BJ (cell line): ENCODE measurements around the gene MMP10. TPM values are rescaled to one million over a fixed set of nuclear protein-coding genes. Genes with fewer than 3 reads are reported as not detected.
A peak's percentile ranks its signal among the peaks of the same experiment; 100 is the strongest.

Experiments
- CTCF ChIA-PET: fragments of 350-600 bp; formaldehyde crosslinking; extraction: SDS; loops from one replicate; lab custom pipeline; 2021; ENCODE audit warnings: antibody characterized with exemption, inconsistent platforms; lab: Yijun Ruan, JAX
- POLR2A ChIA-PET: fragments of 300-600 bp; sonication (Branson Sonifier 250); formaldehyde crosslinking; extraction: SDS; loops from one replicate; lab custom pipeline; 2021; ENCODE audit warnings: antibody characterized with exemption; lab: Charles Lee
- DNase-seq: peaks from one replicate; pipeline ENCODE4 v3.0.0-alpha.2; 2011; ENCODE audit warnings: low read depth
- H3K27me3 ChIP-seq: 2 replicates; pipeline ENCODE4 v1.6.0; 2011; ENCODE audit warnings: low read length; ENCODE audit not compliant: control insufficient read depth, insufficient read depth
- H3K36me3 ChIP-seq: 2 replicates; pipeline ENCODE4 v1.5.1; 2011; ENCODE audit warnings: low read length; ENCODE audit not compliant: control insufficient read depth, insufficient read depth
- H3K4me3 ChIP-seq: 2 replicates; pipeline ENCODE4 v1.5.1; 2011; ENCODE audit warnings: low read depth, mild to moderate bottlenecking, control low read depth, low read length
- polyA plus RNA-seq: library from polyadenylated mRNA; depleted of rRNA; stranded (reverse); fragments of >200 nt; gene quantifications from 2 replicates; pipeline ENCODE4 v1.2.3, GENCODE V29; 2011
- TF ChIP-seq, protein P1 (sequence below): IDR thresholded peaks from 2 replicates; pipeline ENCODE4 v1.5.1; 2011; ENCODE audit warnings: low read depth, mild to moderate bottlenecking, control low read depth, inconsistent platforms, low read length, moderate library complexity; ENCODE audit not compliant: insufficient read depth

Gene MMP10
- polyA plus RNA-seq, 1 experiment, result 0.16 TPM

DNA sequence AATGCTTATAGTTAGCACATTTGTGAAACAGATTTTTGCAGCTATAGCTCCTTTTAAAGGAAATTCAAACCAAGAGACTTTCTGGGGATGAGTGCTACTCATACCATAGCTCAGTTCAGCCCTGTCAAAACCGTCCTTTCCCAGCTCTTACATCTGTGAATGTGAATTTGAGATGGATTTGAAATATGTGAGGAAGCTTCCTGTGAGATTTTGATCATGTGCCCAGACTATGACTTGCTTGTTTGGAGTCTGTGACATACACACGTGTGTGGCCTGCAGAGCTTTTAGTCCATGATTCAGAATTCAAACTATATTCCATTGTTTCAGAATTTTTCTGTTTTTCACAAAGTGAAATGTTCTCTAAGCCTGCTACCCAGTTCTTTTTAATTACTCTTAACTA is 21.9 kb upstream of the MMP10 start:
- ChIA-PET POLR2A (interaction anchor here (0.6 kb wide), 1 partner anchor 169 kb away, joined by 3 read pairs; no protein-coding TSS in a partner anchor), CTCF (interaction anchor here (0.7 to 1.9 kb wide), 4 partner anchors 22 to 118 kb away, joined by 3 to 5 read pairs (median 3); partner anchors contain the start of gene MMP3)
- H3K4me3 ChIP-seq, result no peak overlapping the region
- H3K27me3 ChIP-seq, result no peaks in the 10 kb centered on the region
- peak; percentile 86 for DNase-seq
- no peaks in the 10 kb centered on the region for H3K36me3 ChIP-seq
- TF ChIP-seq, protein P1, sequence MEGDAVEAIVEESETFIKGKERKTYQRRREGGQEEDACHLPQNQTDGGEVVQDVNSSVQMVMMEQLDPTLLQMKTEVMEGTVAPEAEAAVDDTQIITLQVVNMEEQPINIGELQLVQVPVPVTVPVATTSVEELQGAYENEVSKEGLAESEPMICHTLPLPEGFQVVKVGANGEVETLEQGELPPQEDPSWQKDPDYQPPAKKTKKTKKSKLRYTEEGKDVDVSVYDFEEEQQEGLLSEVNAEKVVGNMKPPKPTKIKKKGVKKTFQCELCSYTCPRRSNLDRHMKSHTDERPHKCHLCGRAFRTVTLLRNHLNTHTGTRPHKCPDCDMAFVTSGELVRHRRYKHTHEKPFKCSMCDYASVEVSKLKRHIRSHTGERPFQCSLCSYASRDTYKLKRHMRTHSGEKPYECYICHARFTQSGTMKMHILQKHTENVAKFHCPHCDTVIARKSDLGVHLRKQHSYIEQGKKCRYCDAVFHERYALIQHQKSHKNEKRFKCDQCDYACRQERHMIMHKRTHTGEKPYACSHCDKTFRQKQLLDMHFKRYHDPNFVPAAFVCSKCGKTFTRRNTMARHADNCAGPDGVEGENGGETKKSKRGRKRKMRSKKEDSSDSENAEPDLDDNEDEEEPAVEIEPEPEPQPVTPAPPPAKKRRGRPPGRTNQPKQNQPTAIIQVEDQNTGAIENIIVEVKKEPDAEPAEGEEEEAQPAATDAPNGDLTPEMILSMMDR, result no peak

DNA sequence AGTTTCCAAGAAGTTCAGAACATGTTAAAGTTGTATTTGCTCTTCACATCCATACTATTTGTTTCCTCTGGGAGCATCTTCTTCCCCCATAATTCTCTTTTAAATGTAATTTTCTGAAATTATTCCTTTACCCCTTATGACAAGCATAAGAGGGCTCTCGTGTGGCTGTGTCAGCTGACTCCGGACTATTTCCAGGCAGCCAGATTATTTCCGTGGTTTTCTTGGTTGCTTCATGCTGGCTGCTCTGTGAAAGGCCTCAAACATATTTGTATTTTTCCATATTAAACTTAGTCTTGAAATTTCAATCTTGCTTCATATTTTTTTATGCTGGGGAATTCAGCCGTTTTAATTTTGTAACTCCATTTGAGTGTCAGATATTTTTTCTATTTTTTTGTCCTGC is 20.3 kb upstream of the MMP10 start:
- ChIA-PET POLR2A (no interaction called here), CTCF (interaction anchor here (0.6 to 0.9 kb wide), 2 partner anchors 20 to 52 kb away, joined by 3 to 4 read pairs; partner anchors contain the start of gene MMP10)
- Histone ChIP-seq H3K27me3 (no peaks in the 10 kb centered on the region), H3K36me3 (no peaks in the 10 kb centered on the region), H3K4me3 (no peak overlapping the region)
- TF ChIP-seq, protein P1, result no peak
- no peak for DNase-seq

DNA sequence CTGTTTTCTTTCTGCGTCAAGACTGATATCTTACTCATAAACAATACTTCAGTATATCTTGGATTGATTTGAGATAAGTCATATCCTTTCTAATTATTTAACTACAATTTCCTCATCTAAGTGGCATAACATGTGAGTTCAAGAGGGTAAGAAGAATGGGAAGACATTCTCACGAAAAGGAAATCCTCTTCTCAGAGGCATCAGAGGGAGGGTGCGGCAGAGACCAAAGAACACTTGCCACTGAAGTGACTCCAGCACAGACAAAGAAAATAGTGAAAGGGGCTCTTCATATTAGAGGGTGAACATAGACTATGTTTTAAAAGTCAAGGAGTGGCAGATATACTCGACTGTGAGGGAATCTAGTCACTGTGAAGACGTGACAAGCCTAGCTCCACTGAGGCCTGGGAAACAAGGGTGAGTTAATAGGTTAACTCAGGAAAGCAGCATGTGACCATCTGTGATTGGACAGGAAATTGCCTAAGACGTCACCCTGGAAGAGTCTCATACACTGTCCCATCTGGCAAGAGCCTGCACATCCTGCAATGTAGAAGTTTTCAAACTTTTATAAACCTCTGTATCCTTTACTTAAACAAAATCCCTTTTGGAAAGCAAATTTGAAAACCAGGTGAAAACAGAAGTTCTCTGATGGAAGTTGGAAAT is 19.4 kb upstream of the MMP10 start:
- ChIA-PET POLR2A (no interaction called here), CTCF (interaction anchor here (0.9 to 1.4 kb wide), 2 partner anchors 19 kb away, joined by 3 to 4 read pairs; partner anchors contain the start of gene MMP10)
- Histone ChIP-seq H3K27me3 (no peaks in the 10 kb centered on the region), H3K36me3 (no peaks in the 10 kb centered on the region), H3K4me3 (no peak overlapping the region)
- TF ChIP-seq, protein P1, result no peak
- DNase-seq, result peak; percentile 12

DNA sequence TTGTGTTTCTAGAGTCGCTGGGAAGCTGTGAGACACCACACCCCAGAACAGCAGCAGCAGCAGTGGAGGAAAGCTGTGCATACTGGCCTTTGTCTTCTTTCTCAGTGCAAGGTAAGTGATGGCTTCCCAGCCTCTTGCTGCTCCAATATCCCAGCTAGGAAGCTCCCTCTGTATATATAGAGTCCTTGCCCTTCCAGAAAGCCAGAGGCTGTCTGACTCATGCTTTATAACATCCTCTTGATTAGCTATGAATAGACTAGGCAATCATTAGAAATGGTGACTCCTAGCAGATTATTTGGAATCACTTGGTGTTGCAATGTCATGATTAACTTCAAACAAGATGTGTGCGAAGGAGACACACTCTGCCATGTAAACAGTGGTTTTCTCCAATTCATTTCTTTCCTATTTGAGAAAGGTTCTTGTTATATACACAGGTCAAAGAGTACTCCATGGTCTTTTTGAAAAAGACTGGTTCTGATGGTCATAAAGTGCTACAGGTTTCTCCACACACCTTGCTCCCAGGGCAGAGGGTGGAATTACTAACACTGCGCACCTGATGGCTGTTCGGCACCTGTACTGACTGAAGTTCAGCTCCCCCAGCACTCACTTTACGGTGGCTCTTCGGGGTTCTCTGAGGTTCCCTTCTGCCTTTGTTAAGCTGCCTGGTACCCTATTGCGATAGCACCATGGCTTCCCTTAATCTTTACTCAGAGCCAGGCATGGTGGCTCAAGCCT is 17.8 kb upstream of the MMP10 start, which contains the start of gene MMP1:
Gene MMP1 (minus strand): TSS at position 149 of the 735 bp plus-strand sequence. CDS start 68 bp downstream, at position 81.
- TF ChIP-seq, protein P1, result no peak
- ChIA-PET CTCF (interaction anchor here (1.0 to 1.4 kb wide), 2 partner anchors 12 to 18 kb away, joined by 3 to 5 read pairs; partner anchors contain the start of gene MMP10), POLR2A (no interaction called here)
- no peaks in the 10 kb centered on the region for H3K36me3 ChIP-seq
- peak; percentile 58 for DNase-seq
- H3K4me3 ChIP-seq, result no peak within 1 kb of the TSS
- H3K27me3 ChIP-seq, result no peaks in the 10 kb centered on the region

DNA sequence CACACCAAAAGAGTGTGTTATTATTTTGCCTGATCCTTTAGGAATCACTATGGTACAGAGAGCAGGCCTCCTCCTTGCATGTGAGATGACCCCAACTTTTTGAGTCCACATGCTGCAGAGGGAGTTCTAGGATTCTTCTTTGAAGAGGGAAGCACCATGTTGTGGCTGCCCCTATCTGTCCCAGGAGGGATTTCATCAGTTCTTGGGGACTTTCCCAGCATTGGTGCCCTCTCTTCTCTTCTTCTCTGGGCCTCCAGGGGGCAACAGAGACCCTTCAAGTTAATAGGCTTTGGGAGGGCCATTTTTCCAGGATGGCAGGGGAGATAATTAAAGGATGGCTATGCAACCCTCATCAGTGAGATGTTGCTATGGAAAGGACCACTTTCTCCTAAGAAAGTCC is 14.0 kb upstream of the MMP10 start:
- DNase-seq, result no peak
- no peaks in the 10 kb centered on the region for H3K27me3 ChIP-seq
- no peaks in the 10 kb centered on the region for H3K36me3 ChIP-seq
- TF ChIP-seq, protein P1, result peak; percentile 57
- ChIA-PET CTCF (interaction anchor here (0.7 to 1.3 kb wide), 3 partner anchors 14 to 232 kb away, joined by 3 read pairs; partner anchors contain the start of gene MMP10), POLR2A (no interaction called here)
- H3K4me3 ChIP-seq, result no peak overlapping the region
